Measurements from ENCODE around the gene GNRH2.

GRCh38 chr20:3027987-3028386 lies 15.4 kb upstream of the GNRH2 start:
- TF ChIP-seq ZNF670 (tag by site-specific recombination; IDR thresholded peaks at IDR 0.05; ENCODE audit: low read depth) (no peak), ZNF518A (tag by site-specific recombination; conservative IDR thresholded peaks at IDR 0.05; ENCODE audit: low read depth) (no peak), ZNF510 (tag by site-specific recombination; IDR thresholded peaks at IDR 0.05; ENCODE audit: insufficient replicate concordance) (no peak), ZNF707 (tag by site-specific recombination; IDR thresholded peaks at IDR 0.05) (no peak), RBAK (tag by site-specific recombination; IDR thresholded peaks at IDR 0.05) (no peak)
- TF ChIP-seq, protein P1, sequence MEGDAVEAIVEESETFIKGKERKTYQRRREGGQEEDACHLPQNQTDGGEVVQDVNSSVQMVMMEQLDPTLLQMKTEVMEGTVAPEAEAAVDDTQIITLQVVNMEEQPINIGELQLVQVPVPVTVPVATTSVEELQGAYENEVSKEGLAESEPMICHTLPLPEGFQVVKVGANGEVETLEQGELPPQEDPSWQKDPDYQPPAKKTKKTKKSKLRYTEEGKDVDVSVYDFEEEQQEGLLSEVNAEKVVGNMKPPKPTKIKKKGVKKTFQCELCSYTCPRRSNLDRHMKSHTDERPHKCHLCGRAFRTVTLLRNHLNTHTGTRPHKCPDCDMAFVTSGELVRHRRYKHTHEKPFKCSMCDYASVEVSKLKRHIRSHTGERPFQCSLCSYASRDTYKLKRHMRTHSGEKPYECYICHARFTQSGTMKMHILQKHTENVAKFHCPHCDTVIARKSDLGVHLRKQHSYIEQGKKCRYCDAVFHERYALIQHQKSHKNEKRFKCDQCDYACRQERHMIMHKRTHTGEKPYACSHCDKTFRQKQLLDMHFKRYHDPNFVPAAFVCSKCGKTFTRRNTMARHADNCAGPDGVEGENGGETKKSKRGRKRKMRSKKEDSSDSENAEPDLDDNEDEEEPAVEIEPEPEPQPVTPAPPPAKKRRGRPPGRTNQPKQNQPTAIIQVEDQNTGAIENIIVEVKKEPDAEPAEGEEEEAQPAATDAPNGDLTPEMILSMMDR (tag by site-specific recombination; IDR thresholded peaks at IDR 0.05) = no peak

Data from HEK293 (cell line).